Measurements from ENCODE around the gene PMPCB.

The PMPCB gene

GRCh38 chr7:103349805-103350204 is 52.6 kb downstream of the PMPCB start:
- TF ChIP-seq REST (IDR thresholded peaks at IDR 0.05; ENCODE audit: insufficient read depth in 1 of 2, low read depth in 2 of 2, low read length in 2 of 2) (no peak), SIN3A (IDR thresholded peaks at IDR 0.05; ENCODE audit: borderline replicate concordance, insufficient read depth, low read length) (no peak), FOXP2 (optimal IDR thresholded peaks at IDR 0.05; ENCODE audit: borderline replicate concordance, extremely low read depth, extremely low read length, insufficient read depth) (no peak), TAF1 (IDR thresholded peaks at IDR 0.05; ENCODE audit: borderline replicate concordance, insufficient read depth, low read length) (no peak), POLR2AphosphoS5 (IDR thresholded peaks at IDR 0.05; ENCODE audit: low read depth, low read length) (no peak)

Data from PFSK-1 (cell line).